KBM-7 (cell line): ENCODE measurements around the gene HPSE2.
"Not testable (repeated sequence)": the region's sequence is repeated elsewhere in the genome, so short reads cannot be mapped to it uniquely, and the experiment has no call there.

ENCODE experiments used
- DNase-seq: peaks from one replicate; pipeline ENCODE4 v3.0.0-alpha.2; 2015
- in situ Hi-C: fragments of 300-500 bp; cut with MboI; formaldehyde crosslinking; loops from 2 replicates; pipeline ENCODE4 v1.14.3; 2020; ENCODE audit warnings: low sequenced_read_pairs, low pct_unique_long_range_greater_than_20kb, mixed read lengths

HPSE2 gene

GRCh38 chr10:98563811-98564210 is 671.8 kb downstream of the HPSE2 start:
- no peak for DNase-seq
- in situ Hi-C loops = no loop called here

- DNase-seq = no peak
- in situ Hi-C loops = no loop called here
Observed at GRCh38 chr10:98560565-98560964, 675.1 kb downstream of the HPSE2 start.

GRCh38 chr10:98556061-98556460 is 679.6 kb downstream of the HPSE2 start:
- in situ Hi-C loops = no loop called here
- no peak for DNase-seq

- no peak for DNase-seq
- in situ Hi-C loops = no loop called here
Observed at GRCh38 chr10:98555021-98555619, 680.5 kb downstream of the HPSE2 start.

GRCh38 chr10:98541561-98541960 is 694.1 kb downstream of the HPSE2 start:
- DNase-seq, in situ Hi-C loops: not testable (repeated sequence)

GRCh38 chr10:98539578-98539977 is 696.1 kb downstream of the HPSE2 start:
- DNase-seq = no peak
- in situ Hi-C loops = no loop called here

GRCh38 chr10:98538472-98538871 is 697.2 kb downstream of the HPSE2 start:
- in situ Hi-C loops = no loop called here
- no peak for DNase-seq

- in situ Hi-C loops = no loop called here
- no peak for DNase-seq
Observed at GRCh38 chr10:98536551-98536950, 699.1 kb downstream of the HPSE2 start.

GRCh38 chr10:98533746-98534445 is 701.8 kb downstream of the HPSE2 start:
- in situ Hi-C loops = no loop called here
- DNase-seq = no peak

- in situ Hi-C loops = no loop called here
- no peak for DNase-seq
Observed at GRCh38 chr10:98533241-98533640, 702.4 kb downstream of the HPSE2 start.

GRCh38 chr10:98528805-98529183 is 706.9 kb downstream of the HPSE2 start:
- DNase-seq = no peak
- in situ Hi-C loops = no loop called here

- in situ Hi-C loops = no loop called here
- no peak for DNase-seq
Observed at GRCh38 chr10:98528166-98528804, 707.4 kb downstream of the HPSE2 start.

- in situ Hi-C loops = no loop called here
- no peak for DNase-seq
Observed at GRCh38 chr10:98525969-98526368, 709.7 kb downstream of the HPSE2 start.

GRCh38 chr10:98524124-98524523 is 711.5 kb downstream of the HPSE2 start:
- DNase-seq = no peak
- in situ Hi-C loops = no loop called here

- in situ Hi-C loops = no loop called here
- no peak for DNase-seq
Observed at GRCh38 chr10:98519841-98520240, 715.8 kb downstream of the HPSE2 start.

- in situ Hi-C loops = no loop called here
- no peak for DNase-seq
Observed at GRCh38 chr10:98517672-98518071, 718.0 kb downstream of the HPSE2 start.

GRCh38 chr10:98516352-98516751 is 719.3 kb downstream of the HPSE2 start:
- DNase-seq = no peak
- in situ Hi-C loops = no loop called here

- in situ Hi-C loops = no loop called here
- peak; percentile 9 for DNase-seq
Observed at GRCh38 chr10:98513704-98514103, 721.9 kb downstream of the HPSE2 start.

GRCh38 chr10:98511876-98512275 is 723.8 kb downstream of the HPSE2 start:
- no peak for DNase-seq

GRCh38 chr10:98510412-98510995 is 725.1 kb downstream of the HPSE2 start:
- in situ Hi-C loops = no loop called here
- DNase-seq = no peak

More at GRCh38 chr10:98511876-98512275, 723.8 kb downstream of the HPSE2 start:
- in situ Hi-C loops = no loop called here
